ENCODE data around the gene CEP41. TPM values are rescaled to one million over a fixed set of nuclear protein-coding genes. Genes with fewer than 3 reads are reported as not detected.

CEP41 gene
- total and polyA plus RNA-seq, 7 donors, result 2.4 to 4.6 (median 3.4) TPM

DNA sequence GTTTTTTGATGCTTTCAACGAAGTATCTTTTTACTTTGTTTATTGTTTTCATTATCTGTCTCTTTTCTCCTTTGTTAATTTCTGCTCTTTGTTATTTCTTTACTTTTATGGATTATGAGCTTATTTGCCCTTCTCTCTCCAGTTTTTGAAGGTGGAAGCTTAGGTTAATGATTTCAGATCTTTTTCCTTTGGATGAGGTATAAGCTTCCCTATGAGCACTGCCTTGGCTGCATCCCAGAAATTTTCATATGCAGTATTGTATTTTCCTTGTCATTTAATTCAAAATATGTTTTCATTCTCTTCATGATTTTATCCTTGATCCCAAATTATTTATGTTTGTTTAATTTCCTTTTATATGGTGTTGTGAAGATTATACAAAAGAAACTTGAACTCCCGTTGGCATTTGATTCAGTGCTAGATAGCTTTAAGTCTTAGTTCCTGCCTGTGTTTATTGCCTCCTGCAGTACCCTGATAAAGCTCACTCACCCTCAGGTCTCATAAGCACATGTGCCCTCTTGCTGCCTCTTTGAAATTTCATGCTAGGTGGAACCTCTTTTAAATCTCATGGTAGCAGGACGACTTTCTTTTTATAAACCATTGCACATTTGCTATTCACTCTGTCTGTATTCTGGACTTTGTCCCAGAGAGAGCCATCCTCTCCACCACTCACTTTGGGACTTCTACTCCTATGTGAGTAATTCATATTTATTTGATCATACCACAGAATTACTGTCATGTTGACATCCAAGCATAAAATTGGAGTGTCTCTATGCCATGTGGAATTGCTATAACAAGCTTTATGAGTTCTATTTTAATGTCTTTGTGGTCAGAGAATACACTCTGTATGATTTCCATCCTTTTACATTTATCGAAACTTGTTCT, 23.0 kb upstream of the CEP41 start:
- TF ChIP-seq, protein P1, sequence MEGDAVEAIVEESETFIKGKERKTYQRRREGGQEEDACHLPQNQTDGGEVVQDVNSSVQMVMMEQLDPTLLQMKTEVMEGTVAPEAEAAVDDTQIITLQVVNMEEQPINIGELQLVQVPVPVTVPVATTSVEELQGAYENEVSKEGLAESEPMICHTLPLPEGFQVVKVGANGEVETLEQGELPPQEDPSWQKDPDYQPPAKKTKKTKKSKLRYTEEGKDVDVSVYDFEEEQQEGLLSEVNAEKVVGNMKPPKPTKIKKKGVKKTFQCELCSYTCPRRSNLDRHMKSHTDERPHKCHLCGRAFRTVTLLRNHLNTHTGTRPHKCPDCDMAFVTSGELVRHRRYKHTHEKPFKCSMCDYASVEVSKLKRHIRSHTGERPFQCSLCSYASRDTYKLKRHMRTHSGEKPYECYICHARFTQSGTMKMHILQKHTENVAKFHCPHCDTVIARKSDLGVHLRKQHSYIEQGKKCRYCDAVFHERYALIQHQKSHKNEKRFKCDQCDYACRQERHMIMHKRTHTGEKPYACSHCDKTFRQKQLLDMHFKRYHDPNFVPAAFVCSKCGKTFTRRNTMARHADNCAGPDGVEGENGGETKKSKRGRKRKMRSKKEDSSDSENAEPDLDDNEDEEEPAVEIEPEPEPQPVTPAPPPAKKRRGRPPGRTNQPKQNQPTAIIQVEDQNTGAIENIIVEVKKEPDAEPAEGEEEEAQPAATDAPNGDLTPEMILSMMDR (IDR thresholded peaks at IDR 0.05), result no peak
- Histone ChIP-seq H3K4me3 (no peak overlapping the region), H3K27me3 (ENCODE audit: insufficient read depth in 3 of 3, low read length in 2 of 3) (no peaks in the 10 kb centered on the region), H3K27ac (no peak overlapping the region), H3K4me1 (no peaks in the 10 kb centered on the region), H3K9me3 (peaks cover 11% of the 10 kb centered on the region), H3K36me3 (ENCODE audit: insufficient read depth in 1 of 2, low read depth in 1 of 2) (no peaks in the 10 kb centered on the region)
- intact Hi-C loops (cut with DNase I), result no loop called here
- 73 to 80% (median 76%) methylated on average over 4 of the region's 4 CpGs for WGBS, 3 donors
- DNase-seq, result no peak
- ATAC-seq, result no peak

DNA sequence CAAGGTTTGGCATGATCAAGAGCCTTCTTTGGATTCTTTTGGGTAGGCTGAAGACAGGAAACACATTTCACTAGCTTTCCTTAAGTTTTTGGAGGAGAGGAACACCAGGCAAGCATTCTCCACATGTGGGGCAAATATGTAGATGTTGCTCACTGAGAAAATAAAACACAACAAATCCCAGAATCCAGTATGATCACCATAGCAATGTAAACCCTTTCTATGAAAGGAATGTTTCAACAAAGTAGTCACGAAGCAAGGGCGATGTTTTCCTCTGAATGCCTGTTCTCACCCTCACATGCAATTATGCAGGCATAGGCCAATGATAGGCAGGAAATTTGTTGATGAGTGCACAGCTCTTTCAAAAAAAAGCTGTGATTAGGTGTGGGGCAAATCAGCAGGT, 20.5 kb upstream of the CEP41 start:
- Histone ChIP-seq H3K4me3 (no peak overlapping the region), H3K27ac (no peak overlapping the region), H3K27me3 (ENCODE audit: insufficient read depth in 3 of 3, low read length in 2 of 3) (no peaks in the 10 kb centered on the region), H3K9me3 (peaks cover 11% of the 10 kb centered on the region), H3K4me1 (no peaks in the 10 kb centered on the region), H3K36me3 (ENCODE audit: insufficient read depth in 1 of 2, low read depth in 1 of 2) (no peaks in the 10 kb centered on the region)
- DNase-seq (no peak), ATAC-seq (no peak)
- TF ChIP-seq, protein P1 (IDR thresholded peaks at IDR 0.05), result no peak
- intact Hi-C loops (cut with DNase I), result no loop called here
- 24 to 81% (median 61%) methylated on average over 2 of the region's 2 CpGs for WGBS, 3 donors

DNA sequence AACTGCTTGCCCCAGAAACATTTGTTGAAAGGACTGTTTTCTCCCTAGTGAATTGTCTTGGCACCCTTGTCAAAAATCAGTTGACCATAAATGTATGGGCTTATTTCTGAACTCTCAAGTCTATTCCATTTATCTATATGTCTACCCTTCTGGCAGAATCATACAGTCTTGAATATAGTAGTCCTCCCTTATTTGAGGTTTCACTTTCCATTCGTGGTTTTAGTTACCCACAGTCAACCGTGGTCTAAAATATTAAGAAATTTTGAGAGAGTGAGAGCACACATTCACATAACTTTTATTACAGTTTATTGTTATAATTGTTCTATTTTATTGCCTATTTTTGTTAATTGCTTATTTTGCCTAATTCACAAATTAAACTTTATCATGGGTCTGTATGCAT, 17.4 kb upstream of the CEP41 start:
- H3K27ac ChIP-seq, result no peak overlapping the region
- no peaks in the 10 kb centered on the region for H3K36me3 ChIP-seq (ENCODE audit: insufficient read depth in 1 of 2, low read depth in 1 of 2)
- whole genome bisulfite sequencing, 3 donors, result 81 to 91% (median 84%) methylated on average over 2 of the region's 2 CpGs
- no peaks in the 10 kb centered on the region for H3K4me1 ChIP-seq
- H3K27me3 ChIP-seq (ENCODE audit: insufficient read depth in 3 of 3, low read length in 2 of 3), result no peaks in the 10 kb centered on the region
- ATAC-seq (no peak), DNase-seq (no peak)
- no peak overlapping the region for H3K4me3 ChIP-seq
- TF ChIP-seq, protein P1 (IDR thresholded peaks at IDR 0.05), result no peak
- H3K9me3 ChIP-seq, result peaks cover 11% of the 10 kb centered on the region
- intact Hi-C loops (cut with DNase I), result no loop called here

DNA sequence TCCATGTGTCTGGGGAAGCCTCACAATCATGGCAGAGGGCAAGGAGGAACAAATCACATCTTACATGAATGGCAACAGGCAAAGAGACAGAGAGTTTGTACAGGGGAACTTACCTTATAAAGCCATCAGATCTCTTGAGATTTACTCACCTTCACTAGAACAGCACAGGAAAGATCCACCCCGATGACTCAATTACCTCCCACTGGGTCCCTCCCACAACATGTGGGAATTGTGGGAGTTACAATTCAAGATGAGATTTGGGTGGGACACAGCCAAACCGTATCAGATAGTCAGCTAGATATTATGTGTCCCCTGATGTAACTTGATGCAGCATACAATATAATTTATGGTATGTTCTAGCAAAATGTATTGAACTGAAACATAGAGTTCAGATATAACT, 14.1 kb upstream of the CEP41 start:
- no peak for DNase-seq
- no peak for ATAC-seq
- Histone ChIP-seq H3K4me1 (no peaks in the 10 kb centered on the region), H3K27me3 (ENCODE audit: insufficient read depth in 3 of 3, low read length in 2 of 3) (no peaks in the 10 kb centered on the region), H3K36me3 (ENCODE audit: insufficient read depth in 1 of 2, low read depth in 1 of 2) (no peaks in the 10 kb centered on the region), H3K27ac (no peak overlapping the region), H3K4me3 (no peak overlapping the region), H3K9me3 (peaks cover 11% of the 10 kb centered on the region)
- intact Hi-C loops (cut with DNase I), result no loop called here
- TF ChIP-seq, protein P1 (IDR thresholded peaks at IDR 0.05), result no peak
- WGBS, 3 donors, result 61 to 73% (median 69%) methylated on average over 2 of the region's 2 CpGs

Data from psoas muscle (tissue), 8 donors.